Measurements from ENCODE around the gene RPP25. TPM values are rescaled to one million over a fixed set of nuclear protein-coding genes. Genes with fewer than 3 reads are reported as not detected.

Gene RPP25
- total and polyA plus RNA-seq, 3 donors from 2014 or later: 6.5 to 15.9 (median 6.8) TPM

GRCh38 chr15:74994236-74994635 lies 37.7 kb upstream of the RPP25 start:
- no peak for DNase-seq

GRCh38 chr15:74992619-74993018 lies 36.0 kb upstream of the RPP25 start:
- Histone ChIP-seq H3K36me3 (ENCODE audit: low read depth, missing control alignments) (no peaks in the 10 kb centered on the region), H3K4me3 (no peak overlapping the region), H3K27me3 (no peaks in the 10 kb centered on the region), H3K9me3 (no peaks in the 10 kb centered on the region), H3K27ac (no peak overlapping the region), H3K4me1 (peaks cover 7% of the 10 kb centered on the region)
- TF ChIP-seq CTCF (IDR thresholded peaks at IDR 0.05) (no peak), POLR2A (IDR thresholded peaks at IDR 0.05) (no peak)
- intact Hi-C loops (cut with DNase I; ENCODE audit: low total_unique reads): no loop called here
- WGBS, 2 donors: 43 to 66% methylated on average over 1 of the region's 1 CpG
- no peak for DNase-seq

More at GRCh38 chr15:74994236-74994635, 37.7 kb upstream of the RPP25 start:
- TF ChIP-seq CTCF (IDR thresholded peaks at IDR 0.05) (no peak), POLR2A (IDR thresholded peaks at IDR 0.05) (no peak)
- H3K4me3 ChIP-seq: no peak overlapping the region
- intact Hi-C loops (cut with DNase I; ENCODE audit: low total_unique reads): no loop called here
- H3K27ac ChIP-seq: no peak overlapping the region
- no peaks in the 10 kb centered on the region for H3K27me3 ChIP-seq
- peaks cover 7% of the 10 kb centered on the region for H3K4me1 ChIP-seq
- H3K9me3 ChIP-seq: no peaks in the 10 kb centered on the region
- 68 to 80% methylated on average over 2 of the region's 2 CpGs for WGBS, 2 donors
- H3K36me3 ChIP-seq (ENCODE audit: low read depth, missing control alignments): no peaks in the 10 kb centered on the region

- intact Hi-C loops (cut with DNase I; ENCODE audit: low total_unique reads): no loop called here
- no peak for TF ChIP-seq POLR2A (IDR thresholded peaks at IDR 0.05)
- no peak for TF ChIP-seq CTCF (IDR thresholded peaks at IDR 0.05)
- Histone ChIP-seq H3K9me3 (no peaks in the 10 kb centered on the region), H3K27ac (no peak overlapping the region), H3K36me3 (ENCODE audit: low read depth, missing control alignments) (no peaks in the 10 kb centered on the region), H3K4me1 (no peaks in the 10 kb centered on the region), H3K4me3 (no peak overlapping the region), H3K27me3 (no peaks in the 10 kb centered on the region)
- DNase-seq: no peak
These were observed 33.0 kb upstream of the RPP25 start for GRCh38 chr15:74989527-74989926.

- H3K27ac ChIP-seq: no peak overlapping the region
- TF ChIP-seq POLR2A (IDR thresholded peaks at IDR 0.05): no peak
- TF ChIP-seq CTCF (IDR thresholded peaks at IDR 0.05): peak in 1 of 3 experiments; percentile 15
- no peaks in the 10 kb centered on the region for H3K36me3 ChIP-seq (ENCODE audit: low read depth, missing control alignments)
- no peaks in the 10 kb centered on the region for H3K4me1 ChIP-seq
- H3K27me3 ChIP-seq: no peaks in the 10 kb centered on the region
- intact Hi-C loops (cut with DNase I; ENCODE audit: low total_unique reads): no loop called here
- DNase-seq: no peak
- WGBS, 2 donors: 46 to 48% methylated on average over 4 of the region's 4 CpGs
- no peak overlapping the region for H3K4me3 ChIP-seq
- no peaks in the 10 kb centered on the region for H3K9me3 ChIP-seq
These were observed 31.6 kb upstream of the RPP25 start for GRCh38 chr15:74988007-74988800.

DNA sequence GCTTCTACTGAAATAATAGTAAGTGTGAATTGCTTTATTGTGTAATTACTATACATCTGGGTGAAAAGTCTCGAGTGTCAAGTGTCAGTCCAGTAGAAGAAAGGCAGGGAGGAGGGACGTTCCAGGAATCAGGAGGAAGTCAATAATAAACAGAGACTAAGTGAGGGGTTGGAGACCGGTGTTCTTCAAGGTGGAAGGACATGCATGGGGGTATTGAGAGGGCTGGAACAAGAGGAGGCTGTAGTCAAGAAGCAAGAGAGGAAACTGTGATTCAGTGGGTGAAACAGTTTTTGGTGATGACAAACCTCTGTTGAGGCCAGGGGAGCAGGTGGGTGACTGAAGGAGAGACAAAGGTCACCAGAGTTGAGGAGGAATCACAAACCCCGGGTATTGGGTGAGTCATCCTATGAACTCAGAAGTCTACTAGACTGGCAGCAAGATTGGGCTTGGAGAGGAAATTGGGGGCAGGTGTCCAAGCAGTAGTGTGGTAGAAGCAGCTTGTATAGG lies 27.2 kb upstream of the RPP25 start:
- TF ChIP-seq CTCF (IDR thresholded peaks at IDR 0.05) (no peak), POLR2A (IDR thresholded peaks at IDR 0.05) (no peak)
- Histone ChIP-seq H3K9me3 (no peaks in the 10 kb centered on the region), H3K4me3 (no peak overlapping the region), H3K27me3 (no peaks in the 10 kb centered on the region), H3K27ac (no peak overlapping the region), H3K4me1 (no peaks in the 10 kb centered on the region), H3K36me3 (ENCODE audit: low read depth, missing control alignments) (no peaks in the 10 kb centered on the region)
- 40 to 58% methylated on average over 4 of the region's 4 CpGs for WGBS, 2 donors
- DNase-seq: no peak
- intact Hi-C loops (cut with DNase I; ENCODE audit: low total_unique reads): no loop called here
